GM10266 (cell line): Measurements from ENCODE around the gene NPW.
A peak's percentile ranks its signal among the peaks of the same experiment; 100 is the strongest.

Source experiments
- DNase-seq: peaks from one replicate; pipeline ENCODE4 v3.0.0; 2012; ENCODE audit errors: extremely low spot score
- CTCF ChIP-seq: IDR thresholded peaks from 2 replicates; pipeline ENCODE4 v1.5.1; 2012; ENCODE audit warnings: mild to moderate bottlenecking, low read depth; ENCODE audit not compliant: control insufficient read depth, insufficient read depth; ENCODE audit errors: missing control alignments

Gene NPW

GRCh38 chr16:2003827-2004641 is 15.6 kb upstream of the NPW start:
- TF ChIP-seq CTCF = peak; percentile 96
- DNase-seq = peak; percentile 93

DNA sequence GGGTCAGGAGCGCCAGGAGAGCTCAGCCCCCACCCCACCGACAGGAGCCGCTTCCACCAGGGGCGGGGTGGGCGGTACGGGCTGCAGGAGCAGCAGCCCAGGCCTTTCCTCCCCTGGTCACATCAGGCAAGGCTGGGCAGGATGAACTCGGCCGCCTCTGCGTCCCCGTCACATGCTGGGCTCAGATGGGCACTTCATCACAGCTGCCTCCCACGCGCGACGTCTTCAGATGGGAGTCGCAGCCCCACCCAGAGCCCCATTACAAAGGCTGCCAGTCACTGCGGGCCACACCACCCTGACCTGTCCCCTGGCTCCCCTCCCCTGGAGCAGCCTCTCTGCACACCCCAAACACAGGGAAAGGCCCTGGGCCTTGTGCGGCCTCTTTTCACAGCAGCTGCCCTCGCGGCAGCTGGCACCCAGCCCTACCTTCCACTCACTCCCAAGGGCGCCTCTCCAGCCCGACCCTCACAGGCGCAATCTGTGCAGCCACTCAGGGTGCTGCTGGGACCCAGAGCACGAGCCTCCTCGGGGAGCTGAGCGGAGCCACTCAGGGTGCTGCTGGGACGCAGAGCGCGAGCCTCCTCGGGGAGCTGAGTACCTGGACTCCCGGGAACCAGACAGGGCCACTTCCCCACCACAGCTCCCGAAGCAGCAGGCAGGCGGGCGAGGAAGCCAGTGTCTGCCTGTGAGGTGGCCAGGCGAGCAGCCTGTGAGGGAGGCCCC is 14.6 kb upstream of the NPW start:
- no peak for DNase-seq
- no peak for TF ChIP-seq CTCF

DNA sequence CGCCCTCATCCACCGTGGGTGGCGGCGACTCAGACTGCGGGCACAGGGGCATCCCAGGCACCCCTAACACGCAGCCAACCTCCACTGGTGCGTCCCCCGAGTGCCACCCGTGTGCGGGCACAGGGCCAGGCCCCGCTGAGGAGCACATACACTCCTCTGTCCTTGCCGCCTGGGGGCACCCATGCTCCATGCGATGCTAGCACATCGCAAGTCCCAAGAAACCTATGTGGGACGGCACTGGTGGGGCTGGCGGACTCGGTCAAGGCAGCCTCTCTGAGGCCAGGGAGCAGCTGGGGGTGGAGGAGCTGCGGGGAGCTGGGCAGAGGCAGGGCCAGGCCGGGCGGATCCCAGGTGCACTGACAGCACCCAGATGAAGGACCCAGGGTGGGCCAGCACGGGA is 13.9 kb upstream of the NPW start:
- TF ChIP-seq CTCF = peak; percentile 9
- no peak for DNase-seq

DNA sequence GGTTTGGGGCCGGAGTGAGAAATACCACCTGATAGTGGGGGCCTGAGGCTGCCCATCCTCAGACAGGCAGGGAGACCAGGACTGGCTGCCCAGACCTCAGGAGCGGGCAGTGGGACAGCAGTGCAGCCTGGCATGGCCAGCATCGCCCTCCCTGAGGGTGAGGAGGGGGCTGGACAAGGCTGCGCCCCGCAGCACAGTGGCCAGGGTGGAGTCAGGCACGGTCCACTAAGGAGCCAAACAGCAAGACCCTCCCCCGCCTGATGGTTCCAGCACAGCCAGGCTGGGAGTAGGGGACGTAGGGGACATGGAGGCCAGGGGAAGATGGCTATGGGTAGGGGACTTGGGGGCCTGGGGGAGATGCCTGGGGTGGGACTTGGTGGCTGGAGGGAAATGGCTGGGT is 13.3 kb upstream of the NPW start:
- DNase-seq = no peak

DNA sequence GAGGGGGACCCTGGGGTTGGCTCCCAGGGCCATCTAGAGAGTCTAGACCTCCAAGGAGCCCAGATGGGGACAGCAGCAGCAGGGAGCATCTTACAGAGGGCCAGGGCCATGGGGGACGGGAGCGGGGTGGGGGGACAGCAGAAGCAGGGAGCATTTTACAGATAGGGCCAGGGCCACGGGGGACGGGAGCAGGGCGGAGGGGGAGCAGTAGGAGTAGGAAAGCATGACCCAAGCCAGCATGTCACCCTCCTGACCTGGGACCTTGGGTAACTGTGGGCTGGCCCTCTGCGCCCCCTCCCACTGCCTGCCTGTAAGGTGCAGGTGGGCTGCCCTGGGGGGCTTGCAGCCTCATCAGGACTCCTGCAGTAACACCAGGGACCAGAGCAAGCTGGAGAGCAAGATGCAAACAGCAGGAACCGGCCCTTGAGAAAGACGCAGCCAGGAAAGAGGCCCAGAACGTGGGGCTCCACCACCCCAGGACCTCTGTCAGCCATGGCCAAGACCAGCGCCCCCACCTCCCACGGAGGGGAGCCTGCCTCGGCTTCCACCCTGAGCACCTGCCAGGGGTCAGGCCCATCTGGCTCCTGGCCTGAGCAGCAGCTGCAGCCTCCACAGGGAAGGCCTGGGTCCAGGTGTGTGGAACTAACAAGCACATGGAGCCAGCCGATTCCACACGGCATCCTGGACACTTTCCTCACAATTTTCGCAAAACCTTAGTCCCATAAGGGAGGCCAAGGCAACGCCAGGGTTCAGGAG is 12.3 kb upstream of the NPW start:
- TF ChIP-seq CTCF = no peak

More for the DNA sequence above, 13.3 kb upstream of the NPW start:
- no peak for TF ChIP-seq CTCF

GRCh38 chr16:2008009-2008526 is 11.5 kb upstream of the NPW start:
- no peak for TF ChIP-seq CTCF
- DNase-seq = no peak

More for the DNA sequence above, 12.3 kb upstream of the NPW start:
- DNase-seq = no peak
